Daoy (cell line): Measurements from ENCODE around the gene ACHE. TPM values are rescaled to one million over a fixed set of nuclear protein-coding genes. Genes with fewer than 3 reads are reported as not detected.
"Not testable (repeated sequence)": the region's sequence is repeated elsewhere in the genome, so short reads cannot be mapped to it uniquely, and the experiment has no call there.

ENCODE experiments used
- DNase-seq: peaks from one replicate; pipeline ENCODE4 v3.0.0-alpha.2; 2015; ENCODE audit warnings: low read depth
- total RNA-seq: library from RNA; depleted of rRNA; stranded (reverse); fragments of >200 nt; shearing (Covaris generic); gene quantifications from 2 replicates; pipeline ENCODE4 v1.2.3, GENCODE V29; 2014; rRNA removed

ACHE gene
- total RNA-seq, 1 experiment from 2014 or later = 0.46 TPM

DNA sequence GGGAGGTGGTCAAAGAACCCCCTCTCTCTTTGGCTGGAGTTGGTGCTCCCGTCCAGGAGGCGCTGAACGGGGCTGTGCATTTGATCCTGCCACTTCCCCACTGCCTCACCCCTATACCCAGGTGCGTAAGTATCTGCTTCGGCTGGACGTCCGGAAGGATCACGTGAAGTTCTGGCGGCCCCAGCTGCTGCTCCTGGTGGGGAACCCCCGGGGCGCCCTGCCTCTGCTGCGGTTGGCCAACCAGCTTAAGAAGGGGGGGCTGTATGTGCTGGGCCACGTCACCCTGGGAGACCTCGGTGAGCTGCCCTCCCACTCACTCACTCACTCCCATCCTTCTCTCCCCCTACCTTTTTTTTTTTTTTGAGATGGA lies 34.1 kb downstream of the ACHE start:
- DNase-seq = no peak

DNA sequence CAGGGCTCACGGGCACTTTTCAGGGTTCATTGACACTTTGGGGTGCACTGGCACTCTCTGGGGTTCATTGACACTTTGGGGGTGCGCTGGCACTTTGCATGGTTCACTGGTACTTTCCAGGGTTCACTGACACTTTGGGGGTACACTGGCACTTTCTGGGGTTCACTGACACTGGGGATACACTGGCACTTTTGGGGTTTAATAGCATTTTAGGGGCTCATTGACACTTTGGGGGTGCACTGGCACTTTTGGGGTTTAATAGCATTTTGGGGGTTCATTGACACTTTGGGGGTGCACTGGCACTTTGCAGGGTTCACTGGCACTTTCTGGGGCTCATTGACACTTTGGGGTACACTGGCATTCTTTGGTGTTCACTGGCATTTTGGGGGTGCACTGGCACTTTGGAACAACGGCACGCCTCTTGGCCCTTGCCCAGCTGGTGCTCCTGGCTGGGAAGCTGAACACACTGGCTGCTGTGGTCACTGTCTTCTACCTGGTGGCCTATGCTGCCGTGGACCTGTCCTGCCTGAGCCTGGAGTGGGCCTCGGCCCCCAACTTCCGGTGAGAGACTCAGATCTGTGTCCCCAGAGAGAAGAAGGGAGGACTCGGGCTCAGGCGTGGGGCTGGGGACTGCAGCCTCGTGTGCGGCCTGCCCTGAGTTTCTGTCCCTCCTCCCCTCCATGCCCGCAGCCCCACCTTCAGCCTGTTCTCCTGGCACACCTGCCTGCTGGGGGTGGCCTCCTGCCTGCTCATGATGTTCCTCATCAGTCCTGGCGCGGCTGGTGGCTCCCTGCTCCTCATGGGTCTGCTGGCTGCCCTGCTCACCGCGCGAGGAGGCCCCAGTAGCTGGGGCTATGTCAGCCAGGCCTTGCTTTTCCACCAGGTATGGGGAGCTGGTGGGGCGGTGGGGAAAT lies 34.7 kb downstream of the ACHE start:
- DNase-seq = no peak

DNA sequence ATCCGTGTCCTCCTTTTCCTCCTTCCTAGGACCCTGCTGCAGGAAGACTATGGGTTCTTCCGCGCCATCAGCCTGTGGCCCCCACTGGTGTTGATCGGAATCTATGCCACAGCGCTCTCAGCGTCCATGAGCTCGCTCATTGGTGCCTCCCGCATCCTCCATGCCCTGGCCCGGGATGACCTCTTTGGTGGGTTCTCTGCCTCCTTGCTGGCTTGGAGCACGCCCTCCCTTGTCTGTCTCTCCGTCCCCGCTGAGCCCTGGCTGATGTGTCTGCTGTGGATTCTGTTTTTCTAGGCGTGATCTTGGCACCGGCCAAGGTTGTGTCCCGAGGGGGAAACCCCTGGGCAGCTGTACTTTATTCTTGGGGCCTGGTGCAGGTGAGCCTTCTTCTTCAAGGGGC lies 35.8 kb downstream of the ACHE start:
- no peak for DNase-seq

DNA sequence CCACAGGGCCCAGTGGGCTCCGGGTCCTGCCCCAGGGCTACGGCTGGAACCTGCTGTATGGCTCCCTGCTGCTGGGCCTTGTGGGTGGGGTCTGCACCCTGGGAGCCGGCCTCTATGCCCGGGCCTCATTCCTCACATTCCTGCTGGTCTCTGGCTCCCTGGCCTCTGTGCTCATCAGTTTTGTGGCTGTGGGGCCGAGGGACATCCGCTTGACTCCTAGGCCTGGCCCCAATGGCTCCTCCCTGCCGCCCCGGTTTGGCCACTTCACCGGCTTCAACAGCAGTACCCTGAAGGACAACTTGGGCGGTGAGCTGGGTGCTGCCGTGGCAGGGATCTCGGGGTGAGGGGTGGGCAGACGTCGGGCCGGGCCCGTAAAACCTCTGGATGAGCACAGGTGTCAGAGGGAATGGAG lies 38.8 kb downstream of the ACHE start:
- no peak for DNase-seq

DNA sequence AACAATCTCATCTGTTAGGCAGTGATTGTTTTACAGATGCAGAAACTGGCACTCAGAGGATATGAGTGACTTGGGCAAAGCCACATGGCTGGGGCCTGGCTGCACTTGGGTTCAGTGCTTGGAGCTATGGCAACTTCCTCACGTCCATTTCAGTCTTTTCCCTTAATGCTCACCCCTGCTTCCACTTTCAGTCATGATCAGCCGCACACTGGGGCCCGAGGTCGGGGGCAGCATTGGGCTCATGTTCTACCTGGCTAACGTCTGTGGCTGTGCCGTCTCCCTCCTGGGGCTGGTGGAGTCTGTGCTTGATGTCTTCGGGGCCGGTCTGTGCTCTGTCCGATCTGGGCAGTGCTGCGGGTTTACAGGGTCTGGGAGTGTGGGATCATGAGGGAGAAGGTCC lies 40.2 kb downstream of the ACHE start:
- no peak for DNase-seq

DNA sequence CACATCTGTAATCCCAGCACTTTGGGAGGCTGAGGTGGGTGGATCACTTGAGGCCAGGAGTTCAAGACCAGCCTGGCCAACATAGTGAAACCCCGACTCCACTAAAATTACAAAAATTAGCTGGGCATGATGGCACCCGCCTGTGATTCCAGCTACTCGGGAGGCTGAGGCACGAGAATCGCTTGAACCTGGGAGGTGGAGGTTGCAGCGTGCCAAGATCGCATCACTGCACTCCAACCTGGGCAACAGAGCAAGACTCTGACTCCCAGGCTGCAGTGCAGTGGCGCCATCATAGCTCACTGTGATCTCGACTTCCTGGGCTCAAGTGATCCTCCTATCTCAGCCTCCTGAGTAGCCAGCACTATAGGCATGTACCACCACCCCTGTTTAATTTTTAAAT lies 40.8 kb downstream of the ACHE start:
- DNase-seq = not testable (repeated sequence)

DNA sequence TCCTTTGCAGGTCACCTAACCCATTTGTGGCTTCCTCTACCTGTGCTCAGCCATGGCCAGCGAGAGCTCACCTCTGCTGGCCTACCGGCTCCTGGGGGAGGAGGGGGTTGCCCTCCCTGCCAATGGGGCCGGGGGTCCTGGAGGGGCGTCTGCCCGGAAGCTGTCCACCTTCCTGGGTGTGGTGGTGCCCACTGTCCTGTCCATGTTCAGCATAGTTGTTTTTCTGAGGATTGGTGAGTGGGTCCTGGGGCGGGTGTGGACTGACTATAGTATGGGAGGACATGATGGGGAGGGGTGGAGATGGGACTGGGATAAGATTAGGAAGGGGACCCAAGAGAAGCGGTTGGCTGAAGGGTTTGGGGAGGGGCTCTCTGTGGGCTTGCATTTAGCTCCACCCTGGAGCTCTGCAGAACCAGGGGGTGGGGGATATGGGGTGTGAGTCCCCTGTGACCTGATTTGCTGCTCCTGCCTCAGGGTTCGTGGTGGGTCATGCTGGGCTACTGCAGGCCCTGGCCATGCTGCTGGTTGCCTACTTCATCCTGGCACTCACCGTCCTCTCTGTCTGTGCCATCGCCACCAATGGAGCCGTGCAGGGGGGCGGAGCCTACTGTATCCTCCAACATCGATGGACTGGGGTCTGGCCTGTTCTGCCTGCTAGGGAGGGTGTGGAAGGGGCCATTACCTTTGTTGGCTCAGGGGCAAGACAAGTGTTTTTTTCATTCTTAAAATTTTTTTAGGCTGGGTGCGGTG lies 41.4 kb downstream of the ACHE start:
- no peak for DNase-seq

DNA sequence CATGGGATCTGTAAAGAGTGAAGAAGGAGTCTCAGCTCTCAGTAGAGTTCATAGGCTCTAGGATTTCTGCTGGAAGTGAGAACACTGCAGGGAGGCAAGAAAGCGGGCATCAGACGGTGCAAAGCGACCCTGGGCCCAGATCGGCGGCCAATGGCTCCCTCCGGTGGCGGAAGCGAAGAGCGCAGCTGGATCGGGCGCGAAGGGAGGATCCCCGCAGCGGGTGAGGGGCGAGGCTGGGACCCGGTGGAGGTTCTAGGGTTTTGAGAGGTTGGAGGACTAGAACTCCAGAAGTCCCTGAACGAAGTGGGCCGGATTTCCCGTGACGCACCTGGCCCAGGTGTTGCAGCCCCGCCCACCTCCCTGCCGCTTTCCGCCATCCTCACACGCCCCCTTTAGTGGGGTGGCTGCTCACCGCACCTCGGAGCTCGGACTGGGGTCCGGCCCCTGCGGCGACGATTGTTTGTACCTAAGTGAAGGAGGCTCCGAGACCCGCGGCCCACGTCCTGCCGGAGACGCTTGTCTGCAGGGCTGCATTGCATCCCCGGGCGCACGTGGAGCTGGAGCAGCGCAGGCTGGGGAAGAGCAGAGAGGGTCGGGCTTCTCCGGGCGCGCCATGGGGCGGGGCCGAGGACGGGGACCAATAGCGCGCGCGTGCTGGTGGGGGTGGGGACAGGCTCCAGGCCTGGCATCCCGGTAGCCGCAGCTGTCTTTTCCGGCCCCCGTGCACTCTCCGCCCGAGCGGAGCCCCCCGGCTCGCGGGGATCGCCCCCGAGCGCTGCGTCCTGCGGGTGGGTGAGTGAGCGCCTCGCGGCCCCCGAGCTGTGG lies 43.4 kb downstream of the ACHE start, which contains the start of gene SLC12A9:
Gene SLC12A9 (plus strand): TSS at position 666 of the 825 bp plus-strand sequence. CDS start 1,485 bp downstream, outside the sequence.
- peak; percentile 98 for DNase-seq

DNA sequence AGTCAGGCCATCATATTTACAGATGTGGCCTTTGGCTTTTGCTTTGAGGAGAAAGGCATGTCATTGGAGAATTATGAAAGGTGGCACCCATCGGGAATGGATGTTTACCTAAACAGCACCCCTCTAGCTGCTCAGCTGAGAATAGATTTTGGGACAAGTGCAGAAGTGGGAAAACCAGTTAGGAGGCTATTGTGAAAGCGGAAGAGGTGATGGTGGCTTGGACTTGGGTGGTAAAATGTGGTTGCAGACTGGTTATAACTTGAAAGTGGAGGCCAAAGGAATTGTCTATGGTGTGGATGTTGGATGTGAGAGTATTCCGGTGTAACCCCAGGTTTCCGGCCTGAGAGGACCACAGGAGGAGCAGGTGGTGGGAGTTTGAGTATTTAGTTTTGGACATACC lies 48.3 kb downstream of the ACHE start:
- DNase-seq = no peak

DNA sequence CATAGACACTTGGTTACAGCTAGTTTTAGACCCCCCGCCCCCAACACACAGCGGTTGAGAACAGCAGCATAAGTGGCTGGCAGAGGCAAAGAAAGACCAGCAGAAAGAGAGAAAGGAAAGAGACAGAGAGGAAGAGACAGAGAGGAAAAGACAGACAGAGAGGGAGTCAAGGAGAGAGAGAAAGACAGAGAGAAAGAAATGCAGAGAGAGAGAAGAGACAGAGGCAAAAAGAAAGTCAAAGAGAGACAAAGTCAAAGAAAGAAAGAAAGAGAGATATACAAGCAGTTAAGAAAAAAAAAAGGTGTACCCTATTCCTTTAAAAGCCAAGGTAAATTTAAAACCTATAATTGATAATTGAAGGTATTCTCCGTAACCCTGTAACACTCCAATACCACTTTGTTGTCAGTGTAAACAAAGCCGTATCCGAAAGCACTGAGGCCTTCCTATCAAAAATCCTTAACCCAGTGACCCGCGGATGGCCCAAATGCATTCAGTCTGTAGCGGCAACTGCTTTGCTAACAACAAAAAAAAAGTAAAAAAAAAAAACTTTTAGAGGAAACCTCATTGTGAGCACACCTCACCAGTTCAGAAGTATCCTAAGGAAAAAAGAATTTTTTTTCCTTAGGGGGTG lies 55.1 kb downstream of the ACHE start:
- DNase-seq = no peak

Other genes with a start within 250 kb of the ACHE start
- gene ACTL6B, start 239.4 kb downstream of the ACHE start, total RNA-seq = not detected in 2 replicates
- gene GNB2, start 222.1 kb downstream of the ACHE start, total RNA-seq = 58.9 and 77.1 TPM in 2 replicates
- 12.0 and 27.3 TPM in 2 replicates for gene GIGYF1, start 201.6 kb downstream of the ACHE start, total RNA-seq
- 146 and 197 TPM in 2 replicates for gene POP7, start 189.8 kb downstream of the ACHE start, total RNA-seq
- not detected in 2 replicates for gene EPO, start 175.4 kb downstream of the ACHE start, total RNA-seq
- not detected in 2 replicates for gene ZAN, start 162.3 kb downstream of the ACHE start, total RNA-seq
- 57.5 and 62.5 TPM in 2 replicates for gene EPHB4, start 68.4 kb downstream of the ACHE start, total RNA-seq
- 14.1 and 18.1 TPM in 2 replicates for gene SLC12A9, start 43.2 kb downstream of the ACHE start, total RNA-seq
- 203 and 238 TPM in 2 replicates for gene TRIP6, start 28.5 kb downstream of the ACHE start, total RNA-seq
- gene SRRT, start 20.8 kb downstream of the ACHE start, total RNA-seq = 93.0 and 116 TPM in 2 replicates
- 4.8 and 6.1 TPM in 2 replicates for gene UFSP1, start 6.2 kb downstream of the ACHE start, total RNA-seq
- not detected in 2 replicates for gene MUC3A, start 53.6 kb upstream of the ACHE start, total RNA-seq
- gene MUC12, start 73.7 kb upstream of the ACHE start, total RNA-seq = 1.4 and 8.7 TPM in 2 replicates
- not detected in 2 replicates for gene MUC17, start 124.2 kb upstream of the ACHE start, total RNA-seq
- 9.8 and 12.6 TPM in 2 replicates for gene TRIM56, start 189.6 kb upstream of the ACHE start, total RNA-seq
- 674 and 845 TPM in 2 replicates for gene SERPINE1, start 231.2 kb upstream of the ACHE start, total RNA-seq